WERI-Rb-1 (cell line): ENCODE results near the gene TOX2.

Experiments
- DNase-seq: peaks from one replicate; pipeline ENCODE4 v3.0.0-alpha.2; 2020
- H3K27ac ChIP-seq: fragments of 250-450 bp; sonication (Bioruptor Pico); 2 replicates; pipeline ENCODE4 v1.5.1; 2020; ENCODE audit warnings: mild to moderate bottlenecking, moderate library complexity
- H3K27me3 ChIP-seq: fragments of 250-450 bp; sonication (Bioruptor Pico); 2 replicates; pipeline ENCODE4 v1.5.1; 2021; ENCODE audit warnings: mild to moderate bottlenecking, low read depth, moderate library complexity; ENCODE audit not compliant: insufficient read depth, severe bottlenecking
- H3K36me3 ChIP-seq: fragments of 250-450 bp; sonication (Bioruptor Pico); 2 replicates; pipeline ENCODE4 v1.5.1; 2020; ENCODE audit warnings: mild to moderate bottlenecking, moderate library complexity
- H3K4me3 ChIP-seq: 2 replicates; pipeline ENCODE4 v1.5.1; 2011; ENCODE audit warnings: low read depth, mild to moderate bottlenecking, control low read depth, low read length
- H3K9me3 ChIP-seq: fragments of 250-450 bp; sonication (Bioruptor Pico); 2 replicates; pipeline ENCODE4 v1.5.1; 2021; ENCODE audit warnings: mild to moderate bottlenecking, moderate library complexity; ENCODE audit not compliant: severe bottlenecking
- CTCF ChIP-seq: IDR thresholded peaks from 2 replicates; pipeline ENCODE4 v1.5.1; 2011; ENCODE audit warnings: low read depth, mild to moderate bottlenecking, control low read depth, inconsistent platforms, low read length

TOX2 gene

GRCh38 chr20:43988451-43988850 is 73.8 kb downstream of the TOX2 start:
- Histone ChIP-seq H3K9me3 (peaks cover 2% of the 10 kb centered on the region), H3K27ac (no peak overlapping the region), H3K4me3 (no peak overlapping the region), H3K27me3 (peaks cover 72% of the 10 kb centered on the region), H3K36me3 (no peaks in the 10 kb centered on the region)
- TF ChIP-seq CTCF: no peak
- DNase-seq: no peak

- peaks cover 2% of the 10 kb centered on the region for H3K9me3 ChIP-seq
- TF ChIP-seq CTCF: no peak
- H3K27ac ChIP-seq: no peak overlapping the region
- no peak for DNase-seq
- no peak overlapping the region for H3K4me3 ChIP-seq
- no peaks in the 10 kb centered on the region for H3K36me3 ChIP-seq
- H3K27me3 ChIP-seq: peaks cover 68% of the 10 kb centered on the region
These were observed 74.2 kb downstream of the TOX2 start for GRCh38 chr20:43988867-43989266.

GRCh38 chr20:43991261-43991660 is 76.6 kb downstream of the TOX2 start:
- no peak for DNase-seq
- no peaks in the 10 kb centered on the region for H3K36me3 ChIP-seq
- peaks cover 63% of the 10 kb centered on the region for H3K27me3 ChIP-seq
- no peak overlapping the region for H3K4me3 ChIP-seq
- H3K9me3 ChIP-seq: peaks cover 2% of the 10 kb centered on the region
- no peak overlapping the region for H3K27ac ChIP-seq
- TF ChIP-seq CTCF: no peak

GRCh38 chr20:43991982-43992381 is 77.3 kb downstream of the TOX2 start:
- Histone ChIP-seq H3K9me3 (peaks cover 2% of the 10 kb centered on the region), H3K4me3 (no peak overlapping the region), H3K27ac (no peak overlapping the region), H3K36me3 (no peaks in the 10 kb centered on the region), H3K27me3 (peaks cover 58% of the 10 kb centered on the region)
- no peak for DNase-seq
- no peak for TF ChIP-seq CTCF

GRCh38 chr20:43992885-43993284 is 78.2 kb downstream of the TOX2 start:
- Histone ChIP-seq H3K9me3 (peaks cover 2% of the 10 kb centered on the region), H3K27me3 (peaks cover 55% of the 10 kb centered on the region), H3K27ac (no peak overlapping the region), H3K36me3 (no peaks in the 10 kb centered on the region), H3K4me3 (no peak overlapping the region)
- TF ChIP-seq CTCF: no peak
- no peak for DNase-seq

GRCh38 chr20:43993560-43993959 is 78.9 kb downstream of the TOX2 start:
- Histone ChIP-seq H3K36me3 (no peaks in the 10 kb centered on the region), H3K9me3 (peaks cover 2% of the 10 kb centered on the region), H3K27me3 (peaks cover 55% of the 10 kb centered on the region), H3K4me3 (no peak overlapping the region), H3K27ac (no peak overlapping the region)
- no peak for DNase-seq
- TF ChIP-seq CTCF: no peak
